Measurements from ENCODE around the gene RNF44.

The RNF44 gene

DNA sequence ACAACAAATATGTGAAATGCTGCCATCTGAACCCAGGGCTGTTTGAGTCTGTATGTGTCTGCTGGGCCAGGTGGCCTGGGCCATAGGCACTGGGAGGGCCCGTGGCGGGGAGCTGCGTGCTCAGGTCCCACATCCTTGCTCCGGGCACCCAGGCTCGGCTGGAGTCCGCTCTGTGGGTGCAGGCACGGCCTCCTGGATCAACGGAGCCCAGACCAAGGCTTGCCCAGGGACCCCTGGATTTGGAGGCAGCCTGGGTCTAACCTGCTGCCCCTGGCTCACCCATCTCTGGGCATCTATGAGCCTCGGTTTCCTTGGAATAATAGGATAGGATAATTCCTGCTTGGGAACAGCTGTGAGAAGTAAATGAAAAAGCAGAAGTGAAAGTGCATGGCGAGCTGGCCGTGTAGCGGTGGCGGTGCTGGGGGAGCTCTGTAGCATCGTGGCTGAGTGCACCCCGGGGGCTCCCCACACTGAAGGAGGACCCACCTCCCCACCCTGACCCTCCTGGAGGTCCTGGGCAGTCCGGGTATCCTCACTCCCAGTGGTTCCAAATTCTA, 13.2 kb upstream of the RNF44 start:
- no peak for DNase-seq

DNA sequence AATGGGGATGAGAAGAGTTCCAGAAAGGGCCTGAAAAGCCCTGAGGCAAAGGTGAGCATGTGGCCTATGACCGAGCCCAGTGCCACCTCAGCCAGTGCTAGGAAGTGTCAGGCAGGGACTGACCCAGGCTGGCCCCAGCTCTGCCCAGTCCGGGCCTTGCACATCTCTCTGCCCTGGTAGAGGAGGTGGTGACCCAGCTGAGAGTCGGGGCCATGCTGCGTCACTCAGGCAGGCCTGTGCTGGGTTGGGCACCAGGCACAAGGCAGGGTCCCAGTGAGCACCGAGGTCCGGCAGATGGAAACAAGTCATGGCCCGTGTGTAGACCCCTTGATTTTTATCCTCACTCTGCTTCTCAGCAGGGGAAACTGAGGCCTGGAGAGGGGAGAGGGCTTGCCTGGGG, 12.7 kb upstream of the RNF44 start:
- no peak for DNase-seq

DNA sequence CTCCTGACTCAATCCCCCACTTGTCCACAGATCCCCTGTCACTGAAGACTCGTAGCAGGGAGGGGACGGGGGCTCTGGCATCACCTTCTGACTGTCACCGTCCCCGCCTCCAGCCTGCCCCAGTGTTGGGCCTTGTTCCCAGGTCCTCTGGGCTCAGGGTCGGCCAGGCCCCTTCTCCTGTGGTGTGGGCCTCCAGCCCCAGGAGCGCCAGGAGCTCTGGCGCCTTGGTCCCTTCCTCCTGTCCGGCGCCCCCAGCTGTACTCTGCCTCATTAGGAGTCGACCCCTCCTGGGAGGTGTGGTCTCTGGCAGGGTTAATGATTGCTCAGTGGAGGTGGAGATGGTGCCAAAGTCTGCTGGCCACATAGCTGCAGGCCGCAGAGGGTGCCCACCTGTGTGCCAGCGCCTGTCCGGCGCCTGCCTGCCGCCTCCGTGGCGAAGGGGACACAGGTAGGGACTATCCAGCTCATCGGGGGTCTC, 11.8 kb upstream of the RNF44 start, which contains the start of gene CDHR2:
Gene CDHR2, plus strand, starts transcription at position 376 of the 478 bp plus-strand sequence. CDS start 16,011 bp downstream, outside the sequence.
- no peak for DNase-seq

DNA sequence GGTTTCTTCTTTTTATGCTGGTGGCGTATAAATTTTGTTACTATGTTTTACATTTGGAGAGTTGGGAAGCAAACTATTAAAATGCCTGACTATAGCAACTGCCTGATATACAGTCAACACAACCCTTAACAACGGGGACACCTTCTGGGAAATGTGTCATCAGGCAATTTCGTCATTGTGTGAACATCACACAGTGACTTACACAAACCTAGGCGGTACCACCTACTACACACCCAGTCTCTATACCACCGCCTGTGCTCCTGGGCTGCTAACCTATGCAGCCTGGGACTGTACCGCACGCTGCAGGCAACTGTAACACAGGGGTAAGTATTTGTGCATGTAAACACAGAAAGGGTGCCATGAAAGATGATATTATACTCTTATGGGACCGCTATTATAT, 10.6 kb upstream of the RNF44 start:
- no peak for DNase-seq

DNA sequence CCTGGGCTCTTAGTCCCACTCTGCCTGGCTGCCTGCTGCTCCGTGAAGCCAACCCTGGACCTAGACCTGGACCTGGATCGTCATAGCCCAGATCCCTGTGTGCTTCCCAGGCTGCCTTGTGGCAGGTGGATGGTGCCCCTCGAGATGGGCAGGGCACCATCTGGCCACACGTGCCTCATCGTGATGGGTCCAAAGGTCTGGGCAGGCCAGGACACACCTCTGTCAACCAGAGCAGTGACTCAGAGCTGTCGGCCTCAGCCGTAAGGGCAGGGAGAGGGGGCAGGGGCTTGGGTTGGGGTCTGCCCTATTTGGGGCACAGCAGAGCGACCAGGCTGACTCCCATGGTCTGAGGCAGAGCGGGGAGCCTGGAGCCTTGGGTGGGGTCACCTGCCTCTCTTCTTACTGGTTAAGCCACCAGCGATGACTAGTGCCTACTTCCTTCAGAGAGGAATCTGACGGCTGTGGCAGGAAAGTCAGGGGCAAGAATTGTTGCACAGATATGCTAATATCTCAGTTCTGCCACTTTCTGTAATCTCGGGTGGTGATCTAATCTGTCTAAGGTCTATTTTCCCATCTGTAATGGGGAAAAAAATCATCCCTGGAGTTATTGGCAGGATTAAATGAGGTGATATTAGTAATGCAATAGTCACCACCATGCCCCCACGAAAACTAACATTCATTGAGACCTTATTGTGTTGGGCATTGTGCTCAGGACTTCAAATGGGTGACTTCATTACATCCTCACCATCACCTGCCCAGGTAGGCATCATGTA, 8.7 kb upstream of the RNF44 start:
- DNase-seq: no peak

DNA sequence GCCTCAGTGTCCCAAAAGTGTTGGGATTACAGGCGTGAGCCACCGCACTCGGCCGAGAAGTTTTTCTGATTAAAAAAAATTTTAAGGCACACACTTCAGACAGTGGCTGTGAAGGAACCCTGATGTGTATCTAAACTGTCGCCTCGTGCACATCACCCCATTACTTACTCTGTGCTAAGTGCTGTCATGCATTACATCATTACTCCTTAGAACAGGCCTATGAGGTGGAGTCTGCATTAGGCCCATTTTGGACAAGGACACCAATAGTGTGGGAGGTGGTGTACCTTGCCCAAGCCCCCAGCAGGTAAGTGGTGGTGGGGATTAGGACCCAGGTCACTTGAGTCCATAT, 8.2 kb upstream of the RNF44 start:
- DNase-seq: no peak

DNA sequence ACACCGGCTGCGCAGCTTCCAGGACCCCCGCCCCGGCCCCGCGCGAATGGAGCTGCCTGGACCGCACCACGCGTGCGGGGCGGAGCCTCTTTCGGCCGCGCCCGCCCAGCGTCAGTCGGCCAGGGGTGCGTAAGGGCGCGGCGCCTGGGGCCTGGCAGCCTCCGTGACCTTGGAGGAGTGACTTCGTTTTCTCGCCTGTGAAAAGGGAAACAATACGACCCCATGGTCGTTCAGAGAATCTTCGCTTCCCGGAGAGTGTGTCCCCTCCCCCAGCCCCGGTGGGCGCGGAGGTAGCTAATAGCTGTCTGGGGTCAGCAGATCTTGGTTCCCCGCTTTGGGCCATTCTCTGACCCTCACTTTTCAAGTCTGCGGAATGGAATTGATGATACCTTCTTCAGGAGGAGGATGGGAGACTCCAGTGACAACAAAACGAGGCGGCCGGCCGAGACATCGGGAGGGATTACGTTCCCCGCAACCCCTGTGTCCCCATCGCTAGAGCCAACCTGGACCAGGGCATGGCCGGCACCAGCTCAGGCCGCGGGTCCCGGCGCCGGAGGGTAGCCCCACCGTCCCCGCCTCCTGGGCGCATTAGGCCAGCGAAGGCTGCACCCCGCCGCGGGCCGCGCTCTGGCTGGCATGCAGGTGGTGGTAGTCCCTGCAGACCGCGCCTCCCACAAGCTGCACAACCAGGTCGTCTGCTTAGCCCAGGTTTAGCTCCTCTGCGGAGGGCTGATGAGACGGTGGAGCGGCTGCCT, 6.4 kb upstream of the RNF44 start:
- peak; percentile 52 for DNase-seq

DNA sequence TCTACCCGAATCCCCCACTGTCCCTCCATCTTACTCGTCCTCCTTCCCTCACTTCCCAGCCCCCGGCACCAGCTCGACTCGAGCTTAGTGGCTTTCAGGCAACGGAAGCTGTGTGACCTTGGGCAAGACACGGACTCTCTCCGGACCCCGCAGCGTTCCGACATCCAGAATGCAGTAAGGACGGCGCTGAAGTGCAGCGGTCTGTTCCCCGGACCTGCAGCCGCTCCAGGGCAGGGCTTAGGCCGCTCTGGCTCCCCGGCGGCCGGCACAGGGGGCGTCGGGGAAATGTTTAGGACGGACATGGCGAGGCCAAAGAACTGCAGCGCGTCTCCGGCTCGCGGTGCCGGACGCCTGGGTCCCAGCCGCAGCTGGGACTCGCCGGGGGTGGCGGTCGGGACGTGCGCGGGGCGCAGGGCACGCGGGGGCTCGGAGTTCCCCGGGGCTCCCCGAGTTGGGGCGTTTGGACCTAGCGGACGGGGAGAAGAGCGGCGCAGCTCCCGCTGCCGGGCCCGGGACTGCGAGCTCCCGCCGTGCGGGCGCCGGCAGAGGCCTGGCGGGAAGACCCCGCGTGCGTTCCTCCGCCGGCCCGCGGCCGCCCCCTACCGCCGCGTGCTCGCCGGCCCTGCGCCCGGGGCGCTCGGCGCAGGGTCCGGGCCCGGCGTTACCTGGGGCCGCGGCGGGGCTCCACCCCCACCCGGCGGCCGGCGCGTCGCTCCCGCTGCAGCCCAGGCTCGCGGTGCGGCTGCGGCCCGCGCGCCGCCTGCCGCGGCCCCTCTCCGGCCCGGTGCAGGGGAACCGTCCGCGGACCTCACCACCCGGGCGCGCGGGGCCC, 5.6 kb upstream of the RNF44 start:
- peak; percentile 2 for DNase-seq

DNA sequence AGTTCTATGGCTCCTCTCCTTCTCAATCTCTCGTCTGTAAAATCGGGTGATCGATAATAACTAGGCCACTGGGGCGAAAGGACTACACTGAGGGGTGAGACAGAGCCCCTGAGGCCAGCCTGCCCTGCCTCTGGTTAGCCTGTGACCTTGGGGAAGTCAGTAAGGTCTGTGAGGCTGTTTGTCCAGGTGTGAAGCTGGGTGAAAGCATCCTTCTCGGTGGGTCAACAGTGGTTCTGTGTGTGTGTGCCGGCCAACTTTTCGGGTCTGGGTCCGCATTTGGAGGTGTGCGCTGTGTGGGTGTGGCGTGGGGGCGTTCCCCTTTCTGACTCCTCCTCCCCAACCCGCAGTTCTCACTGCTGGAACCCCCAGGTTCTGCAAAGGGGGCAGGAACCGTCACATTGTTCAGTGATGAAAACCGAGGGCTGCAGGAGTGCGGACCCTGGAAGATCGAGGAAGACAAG, 5.0 kb upstream of the RNF44 start:
- DNase-seq: no peak

DNA sequence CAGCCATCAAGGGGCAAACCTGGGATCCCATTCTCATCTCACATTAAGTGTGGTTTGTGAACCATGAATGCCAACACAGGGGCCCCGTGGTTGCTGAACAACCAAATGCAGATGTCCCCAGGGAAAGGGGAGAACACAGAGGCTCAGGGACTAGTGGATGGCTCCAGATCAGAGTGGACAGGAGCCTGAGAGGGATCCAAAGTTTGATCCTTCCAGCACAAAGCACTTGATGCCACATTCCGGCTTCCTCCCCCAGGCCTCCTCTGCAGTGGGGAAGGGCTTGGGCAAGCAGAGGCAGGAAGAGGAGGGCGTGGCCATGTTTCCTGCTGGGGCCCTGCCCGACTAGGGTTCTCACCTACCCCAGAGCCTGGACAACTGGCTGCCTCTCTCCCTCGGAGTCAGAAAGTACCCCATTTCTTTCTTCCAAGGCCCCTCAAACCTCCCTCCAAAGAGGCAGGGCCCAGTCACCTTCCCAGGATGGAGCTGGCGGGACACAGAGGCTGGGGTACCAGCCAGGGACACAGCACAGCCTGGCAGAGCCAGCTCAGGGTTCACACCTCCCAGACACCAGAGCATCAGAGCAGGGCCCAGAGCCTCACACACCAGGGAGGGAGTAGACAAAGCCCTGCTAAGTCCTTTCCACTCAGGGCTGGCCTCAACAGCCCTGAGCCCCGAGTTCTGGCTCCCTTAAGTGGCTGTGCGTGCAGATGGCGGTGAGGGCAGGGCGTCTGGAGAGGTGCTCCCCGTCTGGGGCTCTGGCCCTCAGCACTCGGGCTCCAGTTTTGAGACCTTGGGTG, 4.3 kb upstream of the RNF44 start:
- peak; percentile 5 for DNase-seq

DNA sequence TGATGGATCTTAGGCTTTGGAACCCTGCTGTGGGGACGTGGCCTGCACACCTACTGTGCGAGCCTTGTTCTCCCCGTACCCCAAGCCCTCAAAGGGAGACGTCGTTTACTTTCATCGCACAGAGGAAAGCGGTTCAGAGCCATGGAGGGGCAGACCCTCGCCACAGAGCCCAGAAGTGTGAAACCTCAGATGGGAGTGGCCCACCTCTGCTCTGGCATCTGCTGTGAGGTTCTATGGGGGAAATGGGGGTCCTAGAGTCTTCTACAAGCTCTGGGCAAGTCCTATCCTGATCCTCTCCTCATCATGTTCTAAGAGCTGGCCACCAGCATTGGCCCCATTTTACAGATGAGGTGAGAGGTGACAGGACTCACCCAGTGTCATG, 3.7 kb upstream of the RNF44 start:
- no peak for DNase-seq

DNA sequence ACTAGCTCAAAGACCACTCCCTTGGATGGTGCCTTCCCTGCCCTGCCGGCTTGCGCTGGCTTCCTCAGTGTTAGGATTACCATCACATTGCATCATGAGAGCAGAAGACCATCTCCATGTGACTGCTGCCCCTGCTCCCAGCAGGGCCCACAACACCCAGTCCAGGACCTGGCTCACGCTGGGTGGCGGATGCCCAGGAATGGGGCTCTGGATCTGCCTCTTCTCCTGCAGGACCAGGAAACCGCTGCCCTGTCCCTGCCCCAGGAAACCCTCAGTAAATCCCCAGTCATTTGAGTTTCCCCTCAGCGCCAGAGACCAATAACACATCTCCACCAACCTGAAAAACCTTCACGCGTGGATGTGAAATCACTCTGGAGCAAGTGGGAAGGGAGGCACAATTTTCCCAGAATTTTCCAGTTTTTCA, 3.3 kb upstream of the RNF44 start:
- DNase-seq: no peak

DNA sequence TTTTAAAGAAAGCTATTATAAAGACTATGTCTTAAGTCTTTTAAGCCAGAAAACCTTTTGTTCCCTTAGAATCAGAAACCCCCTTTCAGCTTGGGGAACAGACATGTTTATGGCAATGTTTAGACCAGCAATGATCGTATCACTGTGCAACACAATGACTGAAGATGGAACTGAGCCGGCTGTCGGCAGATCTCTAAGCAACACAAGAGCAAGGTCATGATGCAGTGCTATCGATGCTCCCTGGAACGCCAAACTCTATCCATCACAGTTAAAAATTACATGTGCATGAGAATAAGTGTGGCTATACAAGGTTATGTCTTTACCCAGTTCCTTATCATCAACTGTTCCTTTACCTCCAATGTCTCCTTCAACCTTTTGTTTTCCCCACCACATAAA, 1.8 kb upstream of the RNF44 start:
- no peak for DNase-seq

DNA sequence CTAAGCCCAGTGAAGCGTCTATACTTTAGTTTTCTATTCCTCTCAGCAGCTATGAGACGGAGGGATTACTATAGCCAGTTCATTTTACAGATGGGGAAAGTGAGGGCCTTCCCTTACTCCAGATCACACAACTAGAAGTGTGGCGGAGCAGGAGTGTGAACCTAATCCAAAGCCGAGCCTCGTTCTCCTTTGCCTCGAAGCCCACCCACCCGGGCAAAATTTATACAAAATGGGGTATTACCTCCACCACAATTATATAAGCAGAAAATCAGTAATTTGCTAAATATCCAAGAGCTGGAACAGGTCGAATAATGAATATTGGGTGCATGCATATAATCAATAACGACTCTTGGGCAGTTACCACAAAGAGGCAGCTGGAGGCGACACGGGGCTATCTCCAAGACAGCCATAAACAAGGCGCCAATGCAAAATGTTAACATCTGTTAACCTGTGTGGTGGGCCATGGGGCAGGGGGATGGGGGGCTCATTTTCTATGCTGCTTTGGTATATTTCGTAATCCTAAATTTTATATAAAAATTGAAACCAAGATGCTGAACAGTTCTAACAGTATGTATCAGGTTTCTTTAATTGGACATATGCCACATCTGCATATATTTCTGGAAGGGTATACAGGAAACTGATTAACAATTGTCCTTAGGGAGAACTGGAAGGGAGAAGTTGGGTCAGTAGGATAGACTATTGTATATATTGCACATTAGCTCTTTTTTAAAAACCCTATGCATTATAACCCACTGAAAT, 1.2 kb upstream of the RNF44 start:
- DNase-seq: no peak

DNA sequence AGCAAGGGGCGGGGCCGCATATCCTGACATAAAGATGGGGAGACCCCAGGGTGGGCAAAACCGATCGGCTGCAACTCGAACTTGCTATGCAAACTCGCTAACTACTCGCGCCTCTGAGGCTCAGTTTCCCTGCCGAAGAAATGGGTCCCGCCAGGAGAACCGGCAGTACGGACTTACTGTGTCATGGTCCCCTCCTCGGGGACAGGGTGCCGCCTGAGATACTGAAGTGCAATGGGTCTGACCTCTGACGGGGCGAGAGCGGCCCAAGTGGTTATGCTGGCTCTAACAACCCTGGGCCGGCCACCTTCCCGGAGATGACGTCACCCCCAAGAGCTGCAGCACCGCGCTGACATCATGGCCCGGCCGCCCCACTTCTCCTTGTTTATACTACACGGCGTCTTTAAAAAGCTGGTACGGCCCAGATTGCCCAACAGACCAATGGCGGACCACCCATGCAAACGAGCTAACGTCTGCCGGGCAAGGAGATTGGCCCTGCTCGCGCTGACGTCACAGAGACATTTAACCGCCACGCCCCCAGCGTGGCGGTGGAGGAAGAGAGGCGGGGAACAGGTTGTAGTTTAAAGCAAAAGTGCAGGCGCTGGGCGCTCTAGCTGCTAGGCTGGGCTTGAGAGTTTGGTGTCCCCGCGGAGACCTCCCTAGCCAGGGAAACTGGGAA, 490 bp upstream of the RNF44 start:
- DNase-seq: peak; percentile 93

DNA sequence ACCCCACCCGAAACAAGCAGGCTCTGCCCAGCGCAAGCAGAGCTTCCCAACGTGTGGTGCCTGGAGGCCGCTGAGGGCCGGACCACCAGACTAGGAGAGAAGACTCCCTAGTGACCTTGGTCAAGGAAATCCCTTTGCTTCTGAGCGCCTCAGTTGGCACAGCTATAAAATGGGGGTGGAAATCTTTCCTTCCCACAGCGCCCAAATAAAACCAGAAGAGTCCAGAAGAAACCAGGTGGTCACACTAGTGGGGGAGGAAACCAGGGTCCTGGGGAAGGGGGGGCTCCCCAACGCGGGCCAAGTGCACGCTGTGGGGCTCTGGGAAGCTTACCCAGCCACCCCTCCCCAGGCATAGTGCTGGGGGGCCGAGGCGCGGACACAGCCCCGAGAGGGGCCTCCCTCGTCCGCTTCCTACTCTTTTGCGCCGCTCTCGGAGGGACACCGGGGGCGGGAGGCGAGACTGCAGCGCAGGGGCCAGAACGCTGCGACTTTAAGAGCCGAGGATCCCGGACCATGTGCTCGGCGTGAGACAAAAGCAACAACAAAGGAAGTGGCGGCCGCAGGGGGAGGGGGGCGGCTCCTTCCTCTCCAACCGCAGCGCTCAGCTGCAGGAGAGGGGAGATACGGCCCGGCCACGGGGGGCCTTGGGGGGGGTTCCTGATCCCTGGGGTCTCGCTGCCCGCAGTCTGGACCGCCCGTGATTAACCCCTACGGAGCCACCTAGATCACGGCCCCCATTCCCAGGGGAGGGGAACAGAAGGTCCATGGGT, 885 bp downstream of the RNF44 start:
- DNase-seq: peak; percentile 28

DNA sequence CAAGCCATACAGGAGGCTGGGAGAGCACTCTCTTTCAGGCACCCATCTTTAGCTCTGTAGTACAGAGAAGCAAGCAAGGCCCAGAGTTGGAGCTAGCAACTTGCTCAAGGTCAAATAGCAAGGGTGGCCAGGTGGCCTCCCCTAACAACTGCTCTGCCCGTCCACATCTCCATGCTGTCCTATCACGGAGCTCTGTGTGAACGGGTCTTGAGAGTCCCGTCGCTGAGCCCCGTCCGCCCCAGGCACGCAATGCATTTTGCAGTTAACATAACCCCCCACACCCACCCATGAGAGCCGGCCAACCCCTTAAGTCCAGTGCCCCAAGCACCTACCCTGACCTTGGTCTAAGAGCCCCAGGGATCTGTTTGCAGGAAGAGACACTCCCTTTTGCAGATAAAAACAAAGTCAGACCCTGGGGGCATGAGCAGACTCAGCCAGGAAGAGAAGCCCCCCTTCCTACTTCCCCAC, 1.5 kb downstream of the RNF44 start:
- DNase-seq: no peak

DNA sequence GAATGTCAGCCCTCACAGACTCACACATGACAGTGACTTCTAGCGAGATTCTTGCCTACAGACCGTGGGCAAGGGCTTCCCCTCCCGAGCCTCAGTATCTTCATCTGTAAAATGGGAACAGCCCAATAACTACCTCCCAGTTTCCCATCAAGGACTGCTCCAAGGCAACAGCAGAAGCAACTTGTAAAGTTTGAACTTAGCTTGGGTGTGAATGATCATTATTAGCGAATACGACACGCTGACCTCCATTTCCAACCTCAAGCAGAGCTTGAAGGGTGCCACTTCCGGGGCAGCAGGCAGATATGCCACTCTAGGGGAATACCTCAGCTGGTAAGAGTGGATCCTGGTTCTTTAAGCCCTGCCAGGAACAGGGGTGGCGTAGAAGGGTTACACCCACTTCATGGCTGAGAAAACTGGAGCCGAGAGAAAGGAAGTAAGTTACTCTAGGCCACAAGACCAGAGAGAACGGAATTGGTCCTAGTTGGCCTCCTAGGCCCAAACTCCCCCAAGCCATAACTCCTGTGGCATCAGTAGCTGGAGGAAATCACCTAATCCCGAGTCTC, 2.0 kb downstream of the RNF44 start:
- DNase-seq: no peak

DNA sequence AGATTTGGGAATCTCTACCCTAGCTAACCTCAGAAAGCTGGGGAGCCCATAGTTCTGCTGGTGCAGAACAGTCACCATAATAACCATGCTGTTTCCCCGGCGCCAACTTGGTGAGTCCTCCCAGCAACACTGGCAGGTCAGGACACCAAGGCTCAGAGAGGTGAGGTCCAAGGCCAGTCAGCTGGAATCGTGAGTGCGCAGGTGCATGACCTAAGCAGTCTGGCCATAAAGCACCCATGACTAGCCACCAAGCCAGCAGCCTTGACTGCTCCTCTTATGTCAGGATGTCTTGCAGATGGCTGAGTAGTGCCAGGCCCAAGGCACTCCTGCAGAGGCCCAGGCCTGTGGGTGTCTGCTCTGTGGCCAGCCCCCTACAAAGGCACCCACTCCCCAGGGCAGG, 2.6 kb downstream of the RNF44 start:
- DNase-seq: no peak

All from NCI-H2171 treated with DMSO at 0.1 percent for 48 hours (cell line).